K562 (cell line): ENCODE measurements around the gene TFF1. TPM values are rescaled to one million over a fixed set of nuclear protein-coding genes. Genes with fewer than 3 reads are reported as not detected.

Source experiments
- CHD4 ChIP-seq: fragments of 200-600 bp; sonication (generic); IDR thresholded peaks from 3 replicates; pipeline ENCODE4 v1.6.1; 2012; ENCODE audit warnings: low read depth, mild to moderate bottlenecking, mixed read lengths, low read length, inconsistent platforms; ENCODE audit not compliant: insufficient read depth, insufficient replicate concordance, poor library complexity, severe bottlenecking
- CREB1 ChIP-seq, 2 experiments: sonication (generic) in 1 of 2; formaldehyde crosslinking in 1 of 2; IDR thresholded peaks; 2 replicates each; pipeline versions ENCODE4 v1.6.1 to v1.8.0; 2012 to 2022; ENCODE audit warnings: inconsistent platforms in 1 of 2, mild to moderate bottlenecking in 1 of 2, missing genetic modification reagents in 1 of 2, moderate library complexity in 1 of 2
- CXXC5 ChIP-seq: fragments of 250-450 bp; sonication (Bioruptor Pico); IDR thresholded peaks from 2 replicates; pipeline ENCODE4 v1.8.0; 2022; ENCODE audit warnings: inconsistent platforms, mild to moderate bottlenecking, moderate library complexity
- FOXK2 ChIP-seq, 2 experiments: fragments of 450-650 bp; IDR thresholded peaks in 1 of 2; conservative IDR thresholded peaks in 1 of 2; 2 replicates each; pipeline ENCODE4 v1.6.1; 2016; ENCODE audit warnings: low read depth in 2 of 2, mild to moderate bottlenecking in 1 of 2
- GATA2 ChIP-seq: sonication (generic); formaldehyde crosslinking; IDR thresholded peaks from 2 replicates; pipeline ENCODE4 v1.4.0; 2020; ENCODE audit warnings: mild to moderate bottlenecking, missing genetic modification reagents
- GATAD2A ChIP-seq: fragments of 450-650 bp; IDR thresholded peaks from 2 replicates; pipeline ENCODE4 v1.6.1; 2017
- MAFK ChIP-seq: IDR thresholded peaks from 2 replicates; pipeline ENCODE4 v1.6.1; 2011; ENCODE audit warnings: low read length, improper control_type of control experiment
- MCM7 ChIP-seq, 2 experiments: fragments of 450-650 bp; IDR thresholded peaks; 2 replicates each; pipeline ENCODE4 v1.6.1; 2016 to 2018
- MEIS2 ChIP-seq: fragments of 450-650 bp; IDR thresholded peaks from 2 replicates; pipeline ENCODE4 v1.6.1; 2014; ENCODE audit warnings: mild to moderate bottlenecking; ENCODE audit not compliant: partially characterized antibody
- NCOA1 ChIP-seq: fragments of 450-650 bp; IDR thresholded peaks from 2 replicates; pipeline ENCODE4 v1.6.1; 2016; ENCODE audit warnings: low read depth
- NCOA4 ChIP-seq: fragments of 450-650 bp; IDR thresholded peaks from 2 replicates; pipeline ENCODE4 v1.6.1; 2018; ENCODE audit warnings: mild to moderate bottlenecking; ENCODE audit not compliant: partially characterized antibody
- RFX7 ChIP-seq: fragments of 250-450 bp; sonication (Bioruptor Pico); IDR thresholded peaks from 2 replicates; pipeline ENCODE4 v1.5.1; 2021; ENCODE audit warnings: mild to moderate bottlenecking
- SIRT6 ChIP-seq: IDR thresholded peaks from one replicate; pipeline ENCODE4 v1.6.1; 2012; ENCODE audit warnings: low read depth, mild to moderate bottlenecking, control low read depth, inconsistent platforms, low read length, moderate library complexity
- SMARCB1 ChIP-seq: IDR thresholded peaks from 2 replicates; pipeline ENCODE4 v1.6.1; 2011; ENCODE audit warnings: improper control_type of control experiment, low read depth; ENCODE audit not compliant: insufficient read length
- SMC3 ChIP-seq: conservative IDR thresholded peaks from 2 replicates; pipeline ENCODE4 v1.6.1; 2011; ENCODE audit warnings: low read depth, low read length, improper control_type of control experiment; ENCODE audit not compliant: insufficient read depth
- SRF ChIP-seq, 2 experiments: fragments of 250-450, 450-650 bp in 1 of 2; sonication (Bioruptor Pico) in 1 of 2; sonication (generic) in 1 of 2; formaldehyde crosslinking; IDR thresholded peaks; 2 replicates each; pipeline versions ENCODE4 v1.5.0 to v1.5.1; 2020 to 2022; ENCODE audit warnings: mild to moderate bottlenecking in 1 of 2, missing genetic modification reagents in 1 of 2
- ZBTB17 ChIP-seq: fragments of 450-650 bp; formaldehyde crosslinking; IDR thresholded peaks from 2 replicates; pipeline ENCODE4 v1.4.0; 2020; ENCODE audit warnings: mild to moderate bottlenecking
- ZC3H4 ChIP-seq: sonication (generic); formaldehyde crosslinking; IDR thresholded peaks from 2 replicates; pipeline ENCODE4 v1.9.0; 2021; ENCODE audit warnings: missing genetic modification reagents, borderline replicate concordance
- ZNF239 ChIP-seq: fragments of 250-450 bp; sonication (Bioruptor Pico); IDR thresholded peaks from 2 replicates; pipeline ENCODE4 v1.4.0; 2020; ENCODE audit warnings: mild to moderate bottlenecking
- ZNF408 ChIP-seq: fragments of 250-450 bp; sonication (Bioruptor Pico); IDR thresholded peaks from 2 replicates; pipeline ENCODE4 v1.4.0; 2020; ENCODE audit warnings: low read depth, mild to moderate bottlenecking, moderate library complexity
- ZNF644 ChIP-seq: fragments of 200-800 bp; sonication (Bioruptor generic); IDR thresholded peaks from 2 replicates; pipeline ENCODE4 v1.6.1; 2016; ENCODE audit warnings: low read depth, missing genetic modification characterization, missing compliant biosample characterization
- ZNF830 ChIP-seq: fragments of 250-450 bp; sonication (Bioruptor Pico); IDR thresholded peaks from 2 replicates; pipeline ENCODE4 v1.5.0; 2021; ENCODE audit warnings: mild to moderate bottlenecking
- polyA plus RNA-seq, 8 experiments: library from polyadenylated mRNA; depleted of rRNA in 4 of 8; stranded (reverse) in 5 of 8; unstranded in 3 of 8; fragments of >200 nt; fragmentation: Nextera tagmentation in 2 of 8; fragmentation: Illumina TruSeq in 1 of 8; extraction: Ambion mirVana in 2 of 8; extraction: Trizol in 1 of 8; gene quantifications; 2 replicates each; pipeline versions ENCODE4 v1.2.1 to v1.2.3, GENCODE V29; 2011 to 2014; ENCODE audit warnings: inconsistent platforms in 1 of 8, missing spikeins in 1 of 8
- total RNA-seq, 7 experiments: library from RNA; depleted of rRNA in 6 of 7; stranded (reverse); fragments of >200 nt in 6 of 7; fragmentation: Illumina TruSeq in 2 of 7; extraction: Trizol in 2 of 7; gene quantifications; 2 replicates each; pipeline versions ENCODE4 v1.2.1 to v1.2.3, GENCODE V29; 2011 to 2021; ENCODE audit warnings: low replicate concordance in 1 of 7
- TF ChIP-seq, protein P1 (sequence below), 3 experiments: IDR thresholded peaks in 2 of 3; conservative IDR thresholded peaks in 1 of 3; 2 replicates each; pipeline ENCODE4 v1.5.1; 2011 to 2012; ENCODE audit warnings: low read length in 3 of 3, mild to moderate bottlenecking in 3 of 3, control low read depth in 2 of 3, improper control_type of control experiment in 1 of 3, inconsistent platforms in 1 of 3, low read depth in 1 of 3, mixed read lengths in 1 of 3, moderate library complexity in 1 of 3; ENCODE audit not compliant: insufficient read depth in 2 of 3
- TF ChIP-seq, protein P2 (sequence below), 2 experiments: fragments of 450-650 bp in 1 of 2; sonication (generic) in 1 of 2; formaldehyde crosslinking in 1 of 2; IDR thresholded peaks in 1 of 2; conservative IDR thresholded peaks in 1 of 2; 2 replicates each; pipeline versions ENCODE4 v1.6.1 to v1.8.1; 2016 to 2023; ENCODE audit warnings: mild to moderate bottlenecking in 2 of 2, moderate library complexity in 2 of 2, inconsistent platforms in 1 of 2, missing genetic modification reagents in 1 of 2
- TF ChIP-seq, protein P3 (sequence below): fragments of 250-450 bp; sonication (Bioruptor Pico); IDR thresholded peaks from 2 replicates; pipeline ENCODE4 v1.8.0; 2022; ENCODE audit warnings: inconsistent platforms, mild to moderate bottlenecking, moderate library complexity, borderline replicate concordance

The TFF1 gene
- total and polyA plus RNA-seq, 9 of the 15 experiments (the other 6 are each of a cell fraction or from before 2014, with no cell fraction given): 0.31 TPM; not detected in 8

DNA sequence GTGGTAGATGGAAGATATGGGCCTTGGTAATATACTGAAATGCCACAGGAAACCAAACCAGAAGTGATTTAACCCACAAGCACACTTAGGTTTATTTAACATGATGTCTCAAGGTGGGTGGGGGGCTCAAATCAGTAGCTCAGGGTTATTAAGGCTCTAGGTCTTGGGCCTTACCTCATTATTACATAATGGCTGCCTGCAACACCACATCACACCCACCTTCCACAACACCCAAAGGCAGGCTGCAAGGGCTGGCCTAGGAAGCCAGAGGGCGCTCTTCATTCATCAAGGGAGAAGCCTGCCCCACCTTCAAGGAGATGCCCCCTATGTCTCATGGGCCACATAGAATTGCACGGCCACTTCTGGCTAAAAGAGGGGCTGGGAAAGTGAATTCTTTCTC is 6.0 kb downstream of the TFF1 start (continued):
- TF ChIP-seq MEIS2 (no peak), SMARCB1 (no peak), NCOA1 (no peak), ZC3H4 (CRISPR knock-in tag) (no peak), GATA2 (CRISPR knock-in tag) (no peak), CREB1 (IDR thresholded peaks at IDR 0.05) (no peak), CREB1 (CRISPR knock-in tag; IDR thresholded peaks at IDR 0.05) (no peak), ZNF830 (CRISPR knock-in tag) (no peak), NCOA4 (no peak), SRF (CRISPR knock-in tag; IDR thresholded peaks at IDR 0.05) (no peak), FOXK2 (conservative IDR thresholded peaks at IDR 0.05 in 1 of 2, IDR thresholded peaks at IDR 0.05 in 1 of 2; ENCODE audit: low read depth in 2 of 2) (no peak), SIRT6 (no peak), MCM7 (IDR thresholded peaks at IDR 0.05) (no peak), ZNF239 (CRISPR knock-in tag) (no peak), GATAD2A (no peak), CHD4 (no peak), MAFK (no peak), ZNF408 (CRISPR knock-in tag) (no peak), ZBTB17 (CRISPR knock-in tag) (no peak), SMC3 (peak; percentile 68), RFX7 (CRISPR knock-in tag) (no peak), ZNF644 (tag) (no peak), CXXC5 (CRISPR knock-in tag) (no peak)
- TF ChIP-seq, protein P1, sequence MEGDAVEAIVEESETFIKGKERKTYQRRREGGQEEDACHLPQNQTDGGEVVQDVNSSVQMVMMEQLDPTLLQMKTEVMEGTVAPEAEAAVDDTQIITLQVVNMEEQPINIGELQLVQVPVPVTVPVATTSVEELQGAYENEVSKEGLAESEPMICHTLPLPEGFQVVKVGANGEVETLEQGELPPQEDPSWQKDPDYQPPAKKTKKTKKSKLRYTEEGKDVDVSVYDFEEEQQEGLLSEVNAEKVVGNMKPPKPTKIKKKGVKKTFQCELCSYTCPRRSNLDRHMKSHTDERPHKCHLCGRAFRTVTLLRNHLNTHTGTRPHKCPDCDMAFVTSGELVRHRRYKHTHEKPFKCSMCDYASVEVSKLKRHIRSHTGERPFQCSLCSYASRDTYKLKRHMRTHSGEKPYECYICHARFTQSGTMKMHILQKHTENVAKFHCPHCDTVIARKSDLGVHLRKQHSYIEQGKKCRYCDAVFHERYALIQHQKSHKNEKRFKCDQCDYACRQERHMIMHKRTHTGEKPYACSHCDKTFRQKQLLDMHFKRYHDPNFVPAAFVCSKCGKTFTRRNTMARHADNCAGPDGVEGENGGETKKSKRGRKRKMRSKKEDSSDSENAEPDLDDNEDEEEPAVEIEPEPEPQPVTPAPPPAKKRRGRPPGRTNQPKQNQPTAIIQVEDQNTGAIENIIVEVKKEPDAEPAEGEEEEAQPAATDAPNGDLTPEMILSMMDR (IDR thresholded peaks at IDR 0.05 in 2 of 3, conservative IDR thresholded peaks at IDR 0.05 in 1 of 3; ENCODE audit: insufficient read depth in 2 of 3, low read depth in 1 of 3, low read length in 3 of 3): peak; percentile 61 to 77 (median 63); a peak in 5 of 6 replicates
- TF ChIP-seq, protein P2, sequence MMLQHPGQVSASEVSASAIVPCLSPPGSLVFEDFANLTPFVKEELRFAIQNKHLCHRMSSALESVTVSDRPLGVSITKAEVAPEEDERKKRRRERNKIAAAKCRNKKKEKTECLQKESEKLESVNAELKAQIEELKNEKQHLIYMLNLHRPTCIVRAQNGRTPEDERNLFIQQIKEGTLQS (IDR thresholded peaks at IDR 0.05): no peak
- TF ChIP-seq, protein P2 (CRISPR knock-in tag; conservative IDR thresholded peaks at IDR 0.05): no peak
- TF ChIP-seq, protein P3, sequence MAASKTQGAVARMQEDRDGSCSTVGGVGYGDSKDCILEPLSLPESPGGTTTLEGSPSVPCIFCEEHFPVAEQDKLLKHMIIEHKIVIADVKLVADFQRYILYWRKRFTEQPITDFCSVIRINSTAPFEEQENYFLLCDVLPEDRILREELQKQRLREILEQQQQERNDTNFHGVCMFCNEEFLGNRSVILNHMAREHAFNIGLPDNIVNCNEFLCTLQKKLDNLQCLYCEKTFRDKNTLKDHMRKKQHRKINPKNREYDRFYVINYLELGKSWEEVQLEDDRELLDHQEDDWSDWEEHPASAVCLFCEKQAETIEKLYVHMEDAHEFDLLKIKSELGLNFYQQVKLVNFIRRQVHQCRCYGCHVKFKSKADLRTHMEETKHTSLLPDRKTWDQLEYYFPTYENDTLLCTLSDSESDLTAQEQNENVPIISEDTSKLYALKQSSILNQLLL: no peak
